NB4 (cell line): ENCODE data around the gene TCEANC.

Source experiments
- DNase-seq: peaks from one replicate; pipeline ENCODE4 v3.0.0; 2010; ENCODE audit warnings: low read depth
- H3K4me3 ChIP-seq: one replicate; pipeline ENCODE4 v1.5.1; 2011; ENCODE audit warnings: mild to moderate bottlenecking, low read depth, low read length, moderate library complexity
- CTCF ChIP-seq: IDR thresholded peaks from one replicate; pipeline ENCODE4 v1.5.1; 2012; ENCODE audit warnings: low read depth, low read length
- MYC ChIP-seq: IDR thresholded peaks from 2 replicates; pipeline ENCODE4 v1.6.1; 2011; ENCODE audit warnings: low read depth, low read length
- POLR2A ChIP-seq: IDR thresholded peaks from 2 replicates; pipeline ENCODE4 v1.6.1; 2011; ENCODE audit warnings: mild to moderate bottlenecking; ENCODE audit not compliant: insufficient read length; ENCODE audit errors: extremely low read depth
- TF ChIP-seq, protein P1 (sequence below): IDR thresholded peaks from 2 replicates; pipeline ENCODE4 v1.6.1; 2011; ENCODE audit warnings: low read depth, low read length

The TCEANC gene

GRCh38 chrX:13691841-13692371 lies 39.0 kb downstream of the TCEANC start:
- H3K4me3 ChIP-seq: no peak overlapping the region
- TF ChIP-seq CTCF: no peak
- TF ChIP-seq, protein P1, sequence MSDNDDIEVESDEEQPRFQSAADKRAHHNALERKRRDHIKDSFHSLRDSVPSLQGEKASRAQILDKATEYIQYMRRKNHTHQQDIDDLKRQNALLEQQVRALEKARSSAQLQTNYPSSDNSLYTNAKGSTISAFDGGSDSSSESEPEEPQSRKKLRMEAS: no peak
- no peak for TF ChIP-seq POLR2A
- no peak for TF ChIP-seq MYC
- no peak for DNase-seq

- no peak overlapping the region for H3K4me3 ChIP-seq
- TF ChIP-seq CTCF (no peak), POLR2A (no peak), MYC (no peak)
- TF ChIP-seq, protein P1: no peak
- no peak for DNase-seq
Observed at GRCh38 chrX:13692771-13693231, 39.9 kb downstream of the TCEANC start.

DNA sequence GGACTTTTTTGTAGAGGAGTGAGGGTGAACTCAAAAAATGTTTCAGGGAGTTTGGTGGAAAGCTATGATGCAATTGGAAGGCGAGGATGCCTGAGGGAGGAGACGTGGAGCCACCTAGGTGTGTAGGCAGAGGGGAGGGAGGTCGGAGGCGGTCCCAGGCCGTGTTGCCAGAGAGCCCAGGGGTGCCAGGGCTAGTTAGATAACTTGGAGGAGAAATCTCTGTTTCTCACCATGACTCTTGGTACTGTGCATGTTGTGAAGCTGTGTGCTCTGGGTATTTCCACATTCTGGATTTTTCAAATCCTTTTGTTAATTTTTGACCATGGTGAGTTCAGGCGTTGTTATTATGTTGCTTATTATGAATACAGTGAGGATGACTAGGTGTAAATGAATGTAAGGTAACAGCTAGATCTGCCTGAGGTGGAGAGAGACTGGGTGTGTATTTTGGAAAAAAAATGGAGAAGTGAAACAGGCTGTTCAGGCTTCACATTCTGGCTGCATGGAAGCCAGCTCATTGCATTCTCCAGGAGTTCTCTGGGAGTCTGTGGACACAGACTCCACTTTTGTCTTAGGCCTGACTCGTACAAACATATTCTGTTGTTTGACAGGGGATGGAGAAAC lies 40.5 kb downstream of the TCEANC start:
- H3K4me3 ChIP-seq: no peak overlapping the region
- TF ChIP-seq CTCF (no peak), MYC (no peak)
- TF ChIP-seq, protein P1: no peak
- DNase-seq: no peak

GRCh38 chrX:13694359-13694758 lies 41.4 kb downstream of the TCEANC start:
- TF ChIP-seq POLR2A (no peak), MYC (no peak), CTCF (no peak)
- TF ChIP-seq, protein P1: no peak
- H3K4me3 ChIP-seq: no peak overlapping the region
- no peak for DNase-seq

GRCh38 chrX:13694983-13695382 lies 42.0 kb downstream of the TCEANC start:
- no peak overlapping the region for H3K4me3 ChIP-seq
- TF ChIP-seq POLR2A (no peak), MYC (no peak), CTCF (no peak)
- TF ChIP-seq, protein P1: no peak
- DNase-seq: no peak
